ENCODE data around the gene EPHA3.
A peak's percentile ranks its signal among the peaks of the same experiment; 100 is the strongest.

EPHA3 gene

DNA sequence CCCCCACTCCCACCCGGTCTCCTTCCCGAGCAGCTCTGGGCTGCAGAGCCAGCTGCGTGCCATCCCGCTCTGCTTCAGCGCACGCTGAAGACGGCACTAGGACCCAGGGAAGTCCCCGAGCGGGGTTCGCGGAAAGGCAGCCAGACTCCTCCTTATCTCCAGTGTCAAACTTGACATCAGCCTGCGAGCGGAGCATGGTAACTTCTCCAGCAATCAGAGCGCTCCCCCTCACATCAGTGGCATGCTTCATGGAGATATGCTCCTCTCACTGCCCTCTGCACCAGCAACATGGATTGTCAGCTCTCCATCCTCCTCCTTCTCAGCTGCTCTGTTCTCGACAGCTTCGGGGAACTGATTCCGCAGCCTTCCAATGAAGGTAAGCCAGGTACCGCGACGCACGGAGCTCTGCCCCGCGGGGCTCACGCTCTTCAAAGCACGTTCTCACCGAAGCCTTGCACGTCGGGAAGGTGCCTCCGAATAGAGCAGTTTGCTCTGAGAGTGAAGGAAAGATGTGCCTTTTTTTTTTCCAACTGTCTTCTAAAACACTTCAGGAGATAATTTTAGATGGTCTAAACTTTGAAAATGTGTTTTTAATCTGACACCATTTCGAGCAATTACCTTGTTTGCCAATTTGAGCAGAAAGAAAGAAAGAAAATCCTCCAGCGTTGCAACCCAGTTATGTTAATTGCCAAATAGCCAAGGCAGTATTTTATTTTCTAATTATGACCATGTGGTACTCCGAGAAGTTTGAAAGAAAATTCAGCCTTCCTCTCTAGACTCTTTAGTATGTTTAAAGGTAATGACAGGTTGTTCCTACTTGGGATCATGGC lies at the start of gene EPHA3:
Gene EPHA3 (plus strand): TSS at position 161 of the 830 bp plus-strand sequence. CDS start 128 bp downstream, at position 289.
- DNase-seq: peak; percentile 10

DNA sequence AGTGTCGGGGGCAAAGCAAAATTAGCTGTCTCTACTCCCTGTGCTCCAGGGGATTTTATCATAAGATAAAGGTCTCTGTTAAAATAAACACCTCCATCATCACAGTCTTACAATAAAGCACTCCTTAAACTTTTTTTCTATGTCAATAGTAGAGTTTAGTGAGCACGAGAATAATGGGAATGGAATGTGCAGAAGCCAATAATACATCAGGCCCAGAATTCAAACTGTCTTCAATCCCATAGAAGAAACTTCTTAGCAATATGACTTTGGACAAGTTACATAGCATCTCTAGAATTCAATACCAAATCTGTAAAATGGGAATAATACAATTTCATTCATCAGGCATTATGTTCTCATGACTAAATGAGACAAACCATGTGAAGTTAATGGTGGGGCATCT lies 49.0 kb upstream of the EPHA3 start:
- no peak for DNase-seq

DNA sequence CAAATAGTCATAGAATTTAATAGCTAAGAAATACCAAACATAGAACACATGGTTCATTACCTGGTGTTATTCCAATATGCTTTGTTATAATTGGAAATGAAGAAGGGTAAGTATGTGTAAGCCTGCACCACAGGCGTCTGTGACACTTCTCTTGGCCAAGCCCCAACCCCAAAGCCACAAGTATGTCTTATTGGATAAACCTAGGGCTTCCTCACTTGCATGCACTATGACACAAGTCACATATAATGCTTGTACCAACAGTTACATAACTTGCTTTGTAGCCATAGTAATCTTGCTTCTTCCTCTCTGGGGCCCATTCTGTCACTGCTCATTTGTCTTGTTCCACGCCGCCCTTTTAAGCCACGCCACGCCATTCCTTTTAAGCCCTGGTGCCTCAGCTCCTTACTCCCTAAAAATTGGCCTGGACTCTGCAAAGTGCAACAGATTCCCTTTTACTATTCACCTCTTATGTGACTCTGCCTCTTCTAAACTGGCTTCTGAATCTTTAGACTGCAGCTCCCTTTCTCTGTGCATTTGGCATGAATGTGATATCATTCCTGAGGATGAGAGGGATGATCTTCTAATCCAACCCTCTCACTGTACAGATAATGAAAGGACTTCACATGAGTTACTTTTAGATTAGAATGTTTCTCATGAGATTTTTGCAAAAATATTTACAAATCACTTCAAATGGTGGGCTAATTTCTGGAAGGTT lies 48.1 kb upstream of the EPHA3 start:
- DNase-seq: no peak

DNA sequence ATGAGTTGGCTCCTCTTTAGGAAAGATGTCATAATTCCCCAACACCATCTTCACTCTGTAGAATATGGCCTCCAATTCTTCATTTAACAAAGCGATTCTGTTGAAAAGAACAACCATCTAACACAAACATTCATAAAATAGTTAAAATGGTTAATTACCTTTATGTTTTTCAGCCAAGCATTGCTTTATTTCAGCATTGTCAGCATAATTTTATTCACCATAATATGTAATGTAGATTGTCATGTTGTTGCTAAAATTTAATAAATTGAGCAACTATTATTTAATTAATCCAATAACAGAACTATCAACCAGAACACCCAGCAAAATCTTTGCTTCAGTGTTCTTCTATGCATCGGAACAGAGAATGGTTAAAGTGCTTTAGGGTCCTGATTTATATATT lies 46.2 kb upstream of the EPHA3 start:
- DNase-seq: no peak

DNA sequence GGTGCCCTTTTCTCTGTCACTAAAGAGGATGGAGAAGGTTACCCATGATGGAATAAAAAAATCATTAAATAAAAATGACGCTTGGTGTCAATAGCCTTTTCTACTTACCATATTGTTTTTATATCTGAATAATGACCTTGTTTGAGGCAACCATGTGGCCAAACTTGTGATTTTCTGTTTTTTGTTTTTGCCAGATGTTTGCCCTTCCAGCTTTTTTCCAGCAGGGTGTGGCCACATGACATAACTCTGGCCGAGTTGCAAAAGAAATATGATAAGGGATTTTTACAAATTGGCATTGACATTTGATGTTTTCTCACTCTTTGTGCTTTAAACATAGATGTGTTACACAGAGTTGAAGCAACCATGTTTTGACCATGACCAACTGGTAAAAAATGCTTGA lies 39.7 kb upstream of the EPHA3 start:
- DNase-seq: no peak

- no peak for DNase-seq
Observed at GRCh38 chr3:89072642-89073041, 34.8 kb upstream of the EPHA3 start.

- DNase-seq: no peak
Observed at GRCh38 chr3:89079944-89080343, 27.5 kb upstream of the EPHA3 start.

GRCh38 chr3:89087851-89088250 lies 19.6 kb upstream of the EPHA3 start:
- DNase-seq: no peak

GRCh38 chr3:89098173-89098572 lies 9.2 kb upstream of the EPHA3 start:
- no peak for DNase-seq

DNA sequence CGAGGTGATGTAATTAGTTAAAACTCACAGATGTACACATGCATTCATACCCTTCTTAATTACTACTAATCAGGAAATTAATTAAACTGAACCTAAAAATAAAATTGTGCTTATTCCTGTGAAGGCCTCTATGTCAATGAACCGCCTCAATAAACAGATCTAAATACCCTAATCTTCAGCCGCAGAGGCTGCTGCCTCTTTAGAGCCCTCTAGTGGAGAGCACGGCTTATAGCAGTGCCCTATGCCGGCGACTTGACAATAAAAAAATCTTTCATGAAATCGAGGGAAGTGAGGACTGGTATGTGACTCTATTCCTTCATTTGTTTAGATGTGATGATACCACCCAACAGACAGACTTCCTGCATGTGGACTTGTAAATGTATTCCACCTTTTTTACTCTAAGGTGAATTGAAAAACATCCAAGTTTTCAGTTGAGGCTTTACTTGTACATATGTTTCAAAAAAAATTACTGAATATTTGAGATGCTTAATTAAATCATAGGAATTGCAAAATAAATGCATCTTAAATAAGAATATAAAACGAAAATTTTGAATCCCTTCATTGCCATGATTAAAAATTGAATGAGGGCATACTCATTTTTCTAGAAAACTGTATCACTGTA lies 8.3 kb upstream of the EPHA3 start:
- no peak for DNase-seq

- no peak for DNase-seq
Observed at GRCh38 chr3:89101251-89101650, 6.2 kb upstream of the EPHA3 start.

DNA sequence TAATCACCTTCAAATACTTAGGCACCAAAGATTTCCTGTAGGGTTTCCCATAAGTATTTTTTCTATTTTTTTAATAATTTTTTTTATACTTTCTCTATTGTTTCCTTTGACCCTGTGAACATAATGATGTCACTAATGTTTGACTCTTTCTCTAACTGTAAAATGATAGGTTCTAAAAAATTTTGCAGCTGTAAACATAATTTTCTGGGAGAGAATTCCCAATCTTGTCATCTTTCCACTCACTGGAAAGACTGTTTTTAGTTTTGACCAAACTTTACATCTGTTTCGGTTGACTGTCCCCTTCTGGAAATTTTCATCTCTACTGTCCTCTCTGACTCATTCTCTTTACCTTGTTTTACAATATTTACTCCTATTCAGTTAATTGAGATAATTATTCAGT lies 5.5 kb upstream of the EPHA3 start:
- no peak for DNase-seq

GRCh38 chr3:89104499-89104898 lies 2.9 kb upstream of the EPHA3 start:
- DNase-seq: no peak

DNA sequence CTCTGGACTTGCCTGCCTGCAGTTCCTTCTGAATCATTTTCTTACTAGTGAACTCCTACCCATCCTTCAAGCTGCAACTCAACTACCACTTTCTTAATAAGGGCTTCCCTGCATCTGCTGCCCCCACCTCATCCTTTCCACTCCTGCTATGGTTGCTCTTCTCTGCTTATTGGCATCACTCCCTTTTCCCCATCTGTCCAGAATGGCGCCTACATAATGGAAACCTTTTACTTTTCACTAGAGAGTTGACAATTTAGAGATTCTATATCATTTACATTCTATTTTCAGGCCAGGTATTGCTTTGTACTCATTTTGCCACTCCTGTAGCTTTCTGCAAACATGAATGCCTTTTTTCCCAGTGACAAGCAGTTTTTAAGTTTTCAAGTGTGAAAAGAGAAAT lies 1.9 kb upstream of the EPHA3 start:
- no peak for DNase-seq

- no peak for DNase-seq
Observed at GRCh38 chr3:89108291-89108550, 800 bp downstream of the EPHA3 start.

DNA sequence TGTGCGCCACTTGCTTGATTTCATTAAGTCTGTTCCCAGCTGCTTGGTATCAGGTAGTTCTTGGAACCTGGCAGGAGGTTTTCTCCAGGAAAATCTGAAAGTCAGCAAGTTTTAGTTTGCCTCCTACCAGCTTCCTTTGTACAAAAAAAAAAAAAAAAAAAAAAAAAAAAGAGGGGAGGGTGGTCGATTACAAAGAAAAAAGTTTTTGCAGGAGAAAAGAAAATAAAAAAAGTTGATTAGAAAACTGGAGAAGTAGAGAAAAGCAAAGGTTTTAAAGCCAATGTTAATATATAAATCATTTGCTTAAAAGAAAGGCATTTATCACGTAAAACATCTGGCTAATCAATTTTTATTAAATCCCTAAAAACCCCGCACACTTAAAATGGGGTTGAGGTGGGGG lies 5.9 kb downstream of the EPHA3 start:
- no peak for DNase-seq

DNA sequence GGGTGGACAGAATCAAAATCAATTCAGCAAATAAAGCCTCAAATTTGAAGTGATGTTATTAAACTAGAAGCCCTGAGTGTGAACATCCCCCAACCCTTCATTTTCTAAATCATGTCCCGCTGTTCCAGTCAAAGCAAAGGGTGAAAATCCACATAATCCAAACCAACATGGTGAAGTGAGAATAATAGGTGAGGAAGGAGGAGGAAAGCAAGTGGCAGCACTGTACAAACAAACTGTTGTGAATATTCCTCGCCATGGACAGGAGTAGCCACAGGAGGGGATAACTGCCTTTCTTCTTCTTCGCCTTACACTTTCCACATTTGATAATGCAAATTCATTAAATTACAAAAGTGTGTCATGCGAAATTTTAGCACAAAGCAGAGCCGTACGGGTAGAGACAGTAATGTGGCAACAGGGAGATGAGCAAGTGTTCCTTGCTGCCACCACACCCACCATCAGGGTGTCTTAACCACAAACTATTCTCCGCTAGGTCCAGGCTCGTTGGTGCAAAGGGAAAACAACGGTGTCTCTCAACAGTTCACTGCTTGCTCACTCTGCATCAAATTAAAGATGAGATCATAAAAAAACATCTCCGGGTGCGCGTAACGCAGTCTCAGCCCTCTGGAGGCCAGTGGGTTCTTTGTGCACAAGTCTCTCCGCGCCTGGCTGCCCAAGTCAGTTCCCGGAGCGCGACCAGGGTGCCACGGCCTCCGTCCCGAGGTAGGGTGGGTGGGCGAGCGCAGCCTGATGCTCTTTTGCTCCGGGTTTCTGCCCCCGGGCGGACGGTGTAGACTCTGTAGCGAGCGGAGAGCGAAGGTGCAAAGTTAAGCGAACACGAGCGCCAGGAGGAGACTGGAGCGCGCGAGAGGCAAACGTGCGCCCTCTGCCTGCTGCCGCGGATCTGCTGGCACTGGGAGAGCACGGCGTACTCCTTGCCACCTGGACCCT lies 6.7 kb downstream of the EPHA3 start:
- no peak for DNase-seq

DNA sequence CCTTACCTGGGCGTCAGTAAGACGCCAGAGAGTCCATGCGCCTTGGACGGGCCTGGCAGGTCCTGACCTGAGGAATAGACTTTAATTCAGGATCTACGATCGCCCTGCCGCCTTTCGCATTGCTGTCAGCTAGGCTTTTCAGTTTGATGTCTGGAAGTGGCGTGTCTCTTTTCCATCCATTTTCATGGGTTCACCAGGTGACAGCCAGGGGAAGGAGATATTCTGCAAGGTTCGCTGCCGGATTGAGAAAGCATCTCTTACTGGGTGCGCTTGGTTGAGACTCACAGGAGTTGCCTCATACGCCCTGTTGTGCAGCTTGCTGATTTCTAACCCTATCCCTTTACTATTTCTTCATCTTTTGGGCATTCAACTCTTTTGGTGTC lies 7.4 kb downstream of the EPHA3 start:
- no peak for DNase-seq

- no peak for DNase-seq
Observed at GRCh38 chr3:89116476-89116875, 9.1 kb downstream of the EPHA3 start.

DNA sequence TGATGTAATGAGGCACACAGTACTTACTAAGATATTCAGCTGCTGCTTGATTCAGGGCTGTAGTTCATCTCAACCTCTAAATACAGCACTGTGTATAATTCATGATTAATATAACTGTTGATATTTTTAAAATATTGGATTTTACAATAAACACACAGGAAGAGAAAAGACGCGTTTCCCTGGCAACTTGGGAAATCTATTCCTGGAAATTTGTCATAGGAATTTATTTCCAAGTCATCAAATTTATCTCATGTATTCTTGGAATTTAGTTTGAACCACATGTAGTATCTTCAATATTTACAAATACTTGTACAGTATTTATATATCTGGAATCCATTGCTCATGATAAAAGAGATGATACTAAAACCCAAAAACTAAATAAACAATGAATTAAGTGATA lies 30.6 kb downstream of the EPHA3 start:
- no peak for DNase-seq

- no peak for DNase-seq
Observed at GRCh38 chr3:89139870-89140269, 32.4 kb downstream of the EPHA3 start.

DNA sequence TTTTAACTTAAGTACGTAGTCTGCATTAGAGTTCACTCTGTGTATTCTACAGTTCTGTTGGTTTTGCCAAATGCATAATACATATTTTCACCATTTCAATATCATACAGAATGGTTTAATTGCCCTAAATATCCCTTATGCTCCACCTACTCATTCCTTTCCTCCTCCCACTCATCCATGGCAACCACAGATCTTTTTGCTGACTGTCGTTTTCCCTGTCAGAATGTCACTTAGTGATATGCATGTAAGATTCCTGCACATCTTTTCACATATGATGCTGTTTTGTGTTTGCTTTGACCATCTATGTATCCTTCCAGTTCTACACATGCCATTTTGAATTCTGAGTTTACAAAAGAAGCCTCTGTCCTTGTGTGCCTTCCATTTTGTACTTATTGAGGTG lies 36.7 kb downstream of the EPHA3 start:
- DNase-seq: no peak

GRCh38 chr3:89145995-89146394 lies 38.6 kb downstream of the EPHA3 start:
- DNase-seq: no peak

All from activated effector memory CD4-positive, alpha-beta T cell treated with Interleukin-2 at 50 U/mL for 16 hours (primary cell).